Activated T-cell treated with anti-CD3 and anti-CD28 coated beads for 24 hours (primary cell): ENCODE results near the gene PIEZO1.

ENCODE experiments used
- DNase-seq: peaks from one replicate; pipeline ENCODE4 v3.0.0-alpha.2; 2020; ENCODE audit warnings: low read depth

PIEZO1 gene

GRCh38 chr16:88737298-88738150 is 47.5 kb downstream of the PIEZO1 start:
- DNase-seq, result peak; percentile 38

DNA sequence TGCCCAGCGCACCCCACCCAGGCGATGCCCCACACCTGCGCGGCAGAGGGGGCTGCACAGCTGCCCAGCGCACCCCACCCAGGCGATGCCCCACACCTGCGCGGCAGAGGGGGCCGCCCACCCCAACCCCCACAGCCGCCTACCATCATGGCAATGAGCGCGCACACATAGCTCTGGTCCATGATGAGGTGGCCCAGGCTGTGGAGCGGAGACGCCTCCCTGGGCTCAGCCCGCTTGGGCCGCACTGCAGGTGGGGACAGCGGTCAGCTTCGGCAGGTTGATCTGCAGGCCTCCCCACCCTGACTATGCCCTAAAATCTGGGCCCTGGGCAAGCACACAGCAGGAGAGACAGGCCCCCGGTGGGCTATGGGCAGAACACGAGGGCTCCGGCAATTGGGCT is 48.5 kb downstream of the PIEZO1 start:
- no peak for DNase-seq

DNA sequence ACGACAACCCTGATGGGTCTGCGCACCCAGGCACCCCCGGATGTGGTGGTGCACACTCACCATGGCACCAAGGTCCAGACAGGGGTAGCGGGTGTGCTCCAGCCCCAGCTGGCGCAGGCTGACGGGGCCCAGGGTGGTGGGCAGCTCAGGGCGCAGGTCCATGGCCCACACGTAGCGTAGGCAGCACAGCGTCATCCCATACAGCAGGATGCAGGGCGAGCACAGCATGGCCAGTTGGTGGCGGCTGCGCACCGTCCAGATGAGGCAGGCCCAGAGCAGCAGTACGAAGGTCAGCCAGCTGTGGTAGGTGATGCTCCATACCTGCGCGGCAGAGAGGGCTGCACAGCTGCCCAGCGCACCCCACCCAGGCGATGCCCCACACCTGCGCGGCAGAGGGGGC is 48.9 kb downstream of the PIEZO1 start:
- DNase-seq, result no peak

- no peak for DNase-seq
Observed at GRCh38 chr16:88735616-88736015, 49.4 kb downstream of the PIEZO1 start.

DNA sequence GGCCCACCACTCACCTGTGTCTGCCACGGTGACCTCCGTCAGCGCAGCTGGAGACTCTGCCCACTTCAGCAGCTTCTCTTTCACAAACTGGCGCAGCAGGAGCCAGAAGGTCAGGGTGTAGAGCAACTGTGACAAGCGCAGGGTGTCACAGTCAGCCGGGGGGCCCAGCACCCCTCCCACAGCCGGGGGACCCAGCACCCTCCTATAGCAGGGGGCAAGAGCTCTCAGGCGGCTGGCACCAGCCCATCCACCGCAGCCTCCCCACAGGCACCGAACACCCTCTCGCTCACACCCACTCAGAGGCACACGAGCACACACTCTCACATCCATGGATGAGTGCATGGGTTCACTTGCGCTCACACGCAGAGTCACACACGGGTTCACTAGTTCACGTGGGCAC is 49.9 kb downstream of the PIEZO1 start:
- DNase-seq, result no peak

- DNase-seq, result no peak
Observed at GRCh38 chr16:88734361-88734728, 50.7 kb downstream of the PIEZO1 start.

DNA sequence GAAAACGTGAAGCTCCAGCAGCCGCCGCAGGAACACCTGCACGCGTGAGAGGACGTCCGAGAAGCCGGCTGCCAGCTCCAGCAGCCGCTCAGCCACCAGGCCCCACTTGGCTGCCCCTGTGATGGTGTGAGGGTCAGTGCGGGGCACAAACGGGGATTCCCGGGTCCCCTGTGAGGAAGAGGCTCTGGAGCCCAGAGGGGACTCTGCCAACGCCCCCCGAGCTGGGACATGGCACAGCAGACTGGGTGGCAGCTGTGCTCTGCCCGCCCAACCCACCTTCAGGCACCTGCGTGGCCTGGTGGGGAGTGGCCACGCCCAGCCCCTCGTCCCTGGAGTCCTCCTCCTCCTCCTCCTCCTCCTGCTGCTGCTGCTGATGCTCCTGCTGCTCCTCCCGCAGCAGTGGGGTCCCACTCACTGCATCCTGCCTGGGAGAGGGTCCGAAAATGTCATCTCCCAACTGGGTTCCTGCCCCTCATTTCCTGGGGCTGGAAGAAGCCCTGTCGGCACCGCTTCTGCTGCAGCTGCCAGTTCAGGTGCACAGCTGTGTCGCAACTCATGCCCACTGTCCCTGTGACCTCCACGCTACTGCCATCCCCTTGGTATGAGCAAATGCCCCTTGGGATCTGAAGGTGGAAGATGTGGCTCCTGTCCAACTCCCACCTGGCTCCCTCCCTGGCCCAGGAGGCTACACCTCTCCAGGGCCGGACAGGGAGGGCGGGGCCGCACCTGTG is 51.2 kb downstream of the PIEZO1 start:
- no peak for DNase-seq

GRCh38 chr16:88732961-88733294 is 52.1 kb downstream of the PIEZO1 start:
- no peak for DNase-seq

GRCh38 chr16:88732172-88732960 is 52.7 kb downstream of the PIEZO1 start:
- no peak for DNase-seq

DNA sequence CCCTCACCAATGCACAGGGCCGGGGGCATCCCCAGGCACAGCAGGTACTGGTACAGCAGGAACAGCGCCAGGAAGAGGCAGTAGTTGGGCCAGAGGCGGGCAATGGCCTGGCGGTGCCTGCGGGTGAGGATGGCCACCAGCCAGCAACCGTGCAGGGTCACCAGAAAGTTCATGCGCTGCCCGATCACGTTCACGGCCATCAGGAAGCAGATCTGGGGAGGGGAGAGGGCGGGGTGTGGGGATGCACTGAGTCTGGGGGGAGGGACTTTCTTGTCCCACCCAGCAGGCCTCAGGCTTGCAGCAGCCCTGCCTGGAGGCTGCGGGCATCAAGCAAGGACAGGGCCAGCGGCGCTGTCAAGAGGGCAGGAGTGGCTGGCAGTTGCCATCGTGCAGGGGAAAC is 53.3 kb downstream of the PIEZO1 start:
- no peak for DNase-seq

- no peak for DNase-seq
Observed at GRCh38 chr16:88730632-88731607, 54.1 kb downstream of the PIEZO1 start.

DNA sequence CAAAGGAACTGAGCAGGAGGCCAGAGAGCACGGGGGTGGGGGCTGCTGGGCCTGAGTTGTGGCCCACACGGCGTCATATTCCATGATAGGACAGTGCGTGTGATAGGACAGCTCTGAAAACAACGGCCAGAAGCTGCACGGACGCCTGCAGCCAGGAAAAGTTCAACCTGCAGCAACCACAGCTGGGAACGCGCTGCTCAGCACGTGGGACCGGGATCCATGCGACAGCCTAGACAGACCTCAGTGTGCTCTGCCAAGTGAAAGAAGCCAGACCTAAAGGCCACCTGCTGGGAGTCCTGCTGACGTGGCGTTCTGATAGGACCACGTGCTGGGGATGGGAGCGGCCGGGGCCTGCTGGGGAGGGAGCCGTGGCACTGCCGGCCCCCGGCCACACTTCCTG is 57.1 kb downstream of the PIEZO1 start:
- DNase-seq, result no peak

GRCh38 chr16:88726981-88727380 is 58.0 kb downstream of the PIEZO1 start:
- no peak for DNase-seq

GRCh38 chr16:88726408-88726749 is 58.6 kb downstream of the PIEZO1 start:
- DNase-seq, result no peak

DNA sequence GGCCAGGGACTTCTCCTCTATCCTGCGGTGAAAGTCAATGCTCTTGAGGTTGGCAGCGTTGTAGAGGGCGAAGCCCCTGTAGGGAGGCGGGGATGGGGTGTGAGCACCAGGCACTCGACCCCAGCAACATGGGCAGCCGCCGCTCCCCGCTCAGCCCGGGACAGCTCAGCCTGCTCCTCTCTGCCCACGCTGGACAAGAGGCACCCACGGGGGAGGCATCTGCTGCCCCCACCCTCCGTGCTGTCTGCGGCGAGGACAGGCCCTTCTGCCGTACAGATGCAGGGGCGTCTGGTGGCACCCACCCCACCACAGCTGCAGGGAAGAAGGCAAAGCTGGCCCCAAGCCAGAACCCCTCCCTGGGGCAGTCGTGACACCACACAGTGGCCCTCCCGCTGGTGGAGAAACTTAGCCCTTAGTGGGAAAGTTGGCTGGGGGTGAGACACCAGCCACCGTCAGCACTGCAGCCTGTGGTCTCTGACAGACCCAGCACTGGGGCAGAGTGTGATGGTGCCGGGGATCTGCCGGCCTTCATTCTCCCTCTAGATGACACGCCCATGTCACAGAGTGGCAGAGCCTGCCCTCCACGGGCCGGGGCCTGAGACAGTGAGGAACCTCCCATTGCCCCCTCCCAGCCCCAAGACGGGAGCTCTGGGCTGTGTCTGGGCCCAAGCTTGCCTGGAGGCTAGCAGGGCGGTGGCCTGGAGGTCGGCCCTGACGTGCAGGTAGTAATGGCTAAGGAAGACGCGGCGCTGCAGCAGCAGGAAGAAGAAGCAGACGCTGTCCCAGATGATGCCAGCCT is 59.2 kb downstream of the PIEZO1 start:
- no peak for DNase-seq

DNA sequence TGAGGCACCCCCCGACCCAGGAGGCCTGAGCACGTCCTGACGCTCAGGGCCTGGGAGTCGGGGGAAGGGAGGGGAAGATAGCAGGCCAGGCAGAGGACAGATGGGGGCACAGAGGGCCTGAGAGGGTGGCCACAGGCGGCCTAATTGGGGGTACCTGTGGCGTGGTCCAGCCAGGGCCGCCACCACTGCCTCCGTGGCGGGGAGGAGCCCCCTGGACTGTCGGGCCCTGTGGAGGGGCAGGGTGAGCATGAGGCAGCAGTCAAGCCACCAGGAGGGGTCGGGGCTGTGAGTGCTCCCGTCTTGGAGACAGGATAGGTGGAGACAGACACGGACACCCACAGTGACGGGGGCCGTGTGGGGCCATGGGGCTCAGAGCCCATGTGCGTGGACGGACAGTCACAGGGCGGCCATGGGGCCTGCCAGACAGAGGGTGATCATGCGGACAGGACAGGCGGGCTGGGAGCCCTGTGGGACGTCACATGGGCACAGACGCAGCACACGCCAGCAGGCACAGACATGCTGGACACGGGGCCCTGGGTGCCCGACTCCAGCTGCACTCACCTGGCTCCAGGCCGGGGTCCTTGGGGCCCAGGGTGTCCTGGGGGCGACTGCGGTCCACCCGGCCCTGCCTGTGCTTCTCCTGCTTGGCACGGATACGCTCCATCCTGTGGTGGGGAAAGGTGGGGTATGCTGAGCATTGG is 60.0 kb downstream of the PIEZO1 start:
- no peak for DNase-seq

GRCh38 chr16:88723911-88724310 is 61.1 kb downstream of the PIEZO1 start:
- DNase-seq, result no peak

GRCh38 chr16:88723507-88723887 is 61.5 kb downstream of the PIEZO1 start:
- DNase-seq, result no peak

DNA sequence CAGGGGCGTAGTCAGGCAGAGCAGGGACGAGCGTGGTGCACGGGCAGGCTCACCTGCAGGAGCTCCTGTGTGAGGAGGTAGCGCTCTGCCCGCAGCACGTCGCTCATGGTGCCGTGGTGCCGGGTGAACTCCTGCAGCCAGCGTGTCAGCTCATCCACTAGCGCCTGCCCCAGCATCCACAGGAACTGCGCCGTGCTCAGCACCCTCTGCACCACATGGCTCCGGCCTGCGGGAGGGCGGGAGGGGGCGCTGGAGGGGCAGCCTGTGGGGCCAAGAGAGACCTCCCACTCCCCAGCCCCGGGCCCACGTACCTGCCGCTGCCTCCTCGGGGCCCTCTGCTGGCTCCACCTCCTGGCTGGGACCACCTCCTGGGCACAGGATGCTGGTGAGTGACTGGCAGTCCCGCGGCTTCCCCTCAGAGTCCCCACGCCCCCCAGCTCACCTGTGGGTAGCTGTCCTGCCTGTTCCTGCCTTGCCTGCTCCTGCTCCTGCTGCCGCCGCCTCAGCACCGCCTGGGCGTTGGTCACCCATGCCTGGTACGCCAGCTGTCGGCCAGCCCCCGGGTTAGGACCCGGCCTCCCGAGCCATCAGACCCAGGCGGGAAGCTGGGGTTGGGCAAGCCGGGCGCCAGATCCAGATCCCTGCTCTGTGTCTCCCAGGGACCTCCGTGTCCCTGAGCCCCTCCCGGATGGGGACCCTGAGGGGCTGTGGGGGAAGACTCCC is 62.1 kb downstream of the PIEZO1 start:
- DNase-seq, result no peak
